Measurements from ENCODE around the gene DMPK. TPM values are rescaled to one million over a fixed set of nuclear protein-coding genes. Genes with fewer than 3 reads are reported as not detected.

The DMPK gene
- total and polyA plus RNA-seq, 2 of the 4 experiments (the other 2 are of a cell fraction), result 7.9 to 50.7 TPM

GRCh38 chr19:45764475-45764874 lies 17.8 kb downstream of the DMPK start:
- Histone ChIP-seq H3K36me3 (ENCODE audit: control insufficient read depth, insufficient read depth, low read length) (no peaks in the 10 kb centered on the region), H2BK120ac (ENCODE audit: low read depth, low read length) (no peak overlapping the region), H3K27ac (ENCODE audit: insufficient read depth, low read length) (no peak overlapping the region), H3K9me3 (ENCODE audit: control insufficient read depth, insufficient read depth, low read length) (no peaks in the 10 kb centered on the region), H3K4me3 (ENCODE audit: insufficient read depth, low read depth, low read length) (no peak overlapping the region), H4K5ac (ENCODE audit: low read depth, low read length) (no peak overlapping the region), H2AK9ac (replicated peaks; ENCODE audit: low read depth, low read length, poor library complexity) (peak overlapping the region; percentile 76), H2BK15ac (ENCODE audit: low read depth, low read length) (no peak overlapping the region; the same call in 2 of the 3 replicates), H2BK5ac (ENCODE audit: low read depth, low read length, poor library complexity, severe bottlenecking) (no peak overlapping the region), H3K14ac (replicated peaks; ENCODE audit: low read depth, low read length) (no peak overlapping the region), H2AFZ (replicated peaks; ENCODE audit: low read length, poor library complexity) (peak overlapping the region; percentile 9), H2BK20ac (ENCODE audit: low read depth, low read length) (no peak overlapping the region), H3K4me1 (ENCODE audit: control insufficient read depth, insufficient read depth, low read length) (peaks cover 22% of the 10 kb centered on the region), H3K79me1 (ENCODE audit: low read depth in 1 of 2, low read length in 2 of 2) (peaks cover 0 to 20% of the 10 kb centered on the region in 2 experiments; a peak in 1 of 4 replicates), H3K27me3 (ENCODE audit: control insufficient read depth, insufficient read depth, low read length) (peaks cover under 1% of the 10 kb centered on the region; the same call in 1 of the 2 replicates), H3K9ac (ENCODE audit: low read depth, low read length) (no peak overlapping the region), H3K4ac (ENCODE audit: low read depth, low read length) (no peak overlapping the region), H3K56ac (ENCODE audit: extremely low read depth, insufficient read depth, low read length) (no peak overlapping the region), H3K9me1 (ENCODE audit: insufficient read depth, low read length) (no peaks in the 10 kb centered on the region), H3K18ac (ENCODE audit: low read depth, low read length) (no peak overlapping the region), H4K91ac (ENCODE audit: insufficient read depth, low read depth, low read length) (no peak overlapping the region), H4K8ac (ENCODE audit: low read depth in 2 of 2, low read length in 2 of 2) (no peak overlapping the region), H2AK5ac (ENCODE audit: low read depth, low read length) (no peak overlapping the region), H3K23ac (ENCODE audit: low read depth, low read length) (no peak overlapping the region), H4K20me1 (ENCODE audit: insufficient read depth, low read length) (no peaks in the 10 kb centered on the region; the same call in 1 of the 2 replicates), H3K4me2 (ENCODE audit: low read depth, low read length) (no peak overlapping the region)
- in situ Hi-C loops (cut with MboI; ENCODE audit: low sequenced_read_pairs) (no loop called here), dilution Hi-C loops (cut with HindIII; ENCODE audit: low sequenced_read_pairs, unreplicated experiment) (no loop called here), intact Hi-C loops (cut with micrococcal nuclease) (no loop called here)
- TF ChIP-seq NFE2L2 (IDR thresholded peaks at IDR 0.05; ENCODE audit: low read depth, low read length) (no peak), SMC3 (IDR thresholded peaks at IDR 0.05; ENCODE audit: low read depth, low read length) (no peak)
- BruUV-seq (replicated peaks), result no TSS peak
- ChIA-PET POLR2A (ENCODE audit: unreplicated experiment) (no interaction called here), CTCF (interaction anchor here (0.7 kb wide), 1 partner anchor 84 kb away, joined by 3 read pairs; no protein-coding TSS in a partner anchor)
- ATAC-seq (ENCODE audit: low read depth) (no peak), DNase-seq (no peak)
- 63% methylated on average over 2 of the region's 6 CpGs; no CpG with 5 or more reads in 1 of the 2 experiments for WGBS, 2 experiments (ENCODE audit: extremely low coverage in 2 of 2, insufficient read length in 1 of 2)
